Stimulated activated CD4-positive, alpha-beta T cell treated with anti-CD3 and anti-CD28 coated beads, Interleukin-1b, Interleukin-23, amount 100 ng/mL, for 48 hours (primary cell): ENCODE measurements around the gene DTNB.
A peak's percentile ranks its signal among the peaks of the same experiment; 100 is the strongest.
"Not testable (repeated sequence)": the region's sequence is repeated elsewhere in the genome, so short reads cannot be mapped to it uniquely, and the experiment has no call there.

Experiments used
- DNase-seq: peaks from one replicate; pipeline ENCODE4 v3.0.0-alpha.2; 2020

Gene DTNB

GRCh38 chr2:25673300-25674076 lies at the start of gene DTNB:
Gene DTNB, minus strand, starts transcription at chr2:25673577. Its CDS starts 20,917 bp downstream, at chr2:25652660.
- DNase-seq = peak; percentile 68

- no peak for DNase-seq
Observed at GRCh38 chr2:25722224-25722623, 48.8 kb upstream of the DTNB start.

- no peak for DNase-seq
Observed at GRCh38 chr2:25720575-25720974, 47.2 kb upstream of the DTNB start.

- DNase-seq = no peak
Observed at GRCh38 chr2:25714740-25715139, 41.4 kb upstream of the DTNB start.

GRCh38 chr2:25712455-25712854 lies 39.1 kb upstream of the DTNB start:
- DNase-seq = no peak

- no peak for DNase-seq
Observed at GRCh38 chr2:25711675-25712354, 38.4 kb upstream of the DTNB start.

GRCh38 chr2:25710750-25711149 lies 37.4 kb upstream of the DTNB start:
- no peak for DNase-seq

GRCh38 chr2:25709349-25709748 lies 36.0 kb upstream of the DTNB start:
- no peak for DNase-seq

- DNase-seq = no peak
Observed at GRCh38 chr2:25707927-25708590, 34.7 kb upstream of the DTNB start.

GRCh38 chr2:25705575-25705974 lies 32.2 kb upstream of the DTNB start:
- not testable (repeated sequence) for DNase-seq

- no peak for DNase-seq
Observed at GRCh38 chr2:25701801-25702200, 28.4 kb upstream of the DTNB start.

GRCh38 chr2:25700221-25700660 lies 26.9 kb upstream of the DTNB start:
- peak; percentile 18 for DNase-seq

GRCh38 chr2:25699216-25699615 lies 25.8 kb upstream of the DTNB start:
- DNase-seq = no peak

GRCh38 chr2:25698752-25699151 lies 25.4 kb upstream of the DTNB start:
- DNase-seq = no peak

- DNase-seq = no peak
Observed at GRCh38 chr2:25697559-25698341, 24.4 kb upstream of the DTNB start.

GRCh38 chr2:25692737-25693445 lies 19.5 kb upstream of the DTNB start:
- no peak for DNase-seq

- DNase-seq = no peak
Observed at GRCh38 chr2:25692143-25692542, 18.8 kb upstream of the DTNB start.

- DNase-seq = no peak
Observed at GRCh38 chr2:25690058-25690457, 16.7 kb upstream of the DTNB start.

GRCh38 chr2:25688236-25688635 lies 14.9 kb upstream of the DTNB start:
- DNase-seq = no peak

- no peak for DNase-seq
Observed at GRCh38 chr2:25685741-25686140, 12.4 kb upstream of the DTNB start.

GRCh38 chr2:25684577-25685473 lies 11.4 kb upstream of the DTNB start:
- DNase-seq = no peak
